ENCODE results near the gene CEP57.

CEP57 gene

GRCh38 chr11:95790123-95790932, at the start of gene CEP57:
CEP57 (plus strand) TSS chr11:95790498; CDS start chr11:95790699, 201 bp downstream.
- DNase-seq = peak; percentile 78

DNA sequence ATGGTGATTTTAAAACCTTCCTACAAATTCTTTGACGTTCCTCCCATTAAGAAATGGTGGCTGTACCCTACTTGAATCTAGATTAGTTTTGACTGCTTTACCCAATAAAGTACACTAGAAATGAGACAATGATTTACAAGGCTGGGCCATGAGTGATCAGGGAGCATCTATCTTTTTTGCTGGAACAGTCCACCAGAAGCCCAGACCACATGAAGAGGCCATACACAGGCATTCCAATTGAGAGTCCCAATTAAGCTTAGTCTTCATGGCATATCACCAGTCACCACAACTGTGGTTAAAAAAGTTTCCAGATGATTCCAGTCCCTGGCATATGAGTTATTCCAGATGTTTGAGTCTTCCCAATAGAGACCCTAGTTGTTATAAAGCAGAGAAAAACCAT, 40.2 kb upstream of the CEP57 start:
- DNase-seq = no peak

DNA sequence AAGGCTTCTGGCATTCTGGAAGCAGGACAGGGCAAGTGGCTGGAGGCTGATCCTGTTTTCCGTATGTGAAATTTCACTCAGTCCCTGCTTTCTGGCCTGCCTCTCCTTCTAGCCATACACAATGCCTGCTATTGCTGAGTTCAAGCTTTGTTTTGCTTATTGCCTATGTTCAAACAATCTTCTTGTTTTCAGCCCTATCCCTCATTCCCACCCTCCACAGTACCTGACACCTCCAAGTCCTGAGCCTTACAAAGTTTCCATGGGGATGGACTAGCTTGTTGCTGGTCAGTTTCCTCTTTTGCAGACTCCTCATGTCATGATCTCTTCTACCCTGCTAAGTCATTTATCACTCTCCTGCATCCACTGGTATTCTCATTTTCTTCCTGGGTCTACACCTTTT, 38.8 kb upstream of the CEP57 start:
- no peak for DNase-seq

DNA sequence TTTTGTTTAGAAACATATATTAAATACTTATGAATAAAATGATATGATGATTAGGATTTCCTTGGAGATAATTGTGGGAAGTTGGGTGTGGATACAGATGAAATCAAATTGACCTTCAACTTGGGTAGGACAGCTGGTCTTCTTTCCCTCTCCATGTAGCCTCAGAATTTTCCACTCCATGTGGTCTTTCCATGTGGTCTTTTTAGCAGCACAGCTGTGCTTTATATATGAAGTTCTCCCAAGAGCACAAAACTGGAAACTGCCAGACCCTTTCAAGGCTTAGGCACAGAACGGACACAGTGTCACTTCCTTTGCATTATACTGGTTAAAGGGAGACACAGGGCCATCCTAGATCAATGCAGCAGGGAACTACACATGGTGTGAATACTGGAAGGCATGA, 29.4 kb upstream of the CEP57 start:
- no peak for DNase-seq

DNA sequence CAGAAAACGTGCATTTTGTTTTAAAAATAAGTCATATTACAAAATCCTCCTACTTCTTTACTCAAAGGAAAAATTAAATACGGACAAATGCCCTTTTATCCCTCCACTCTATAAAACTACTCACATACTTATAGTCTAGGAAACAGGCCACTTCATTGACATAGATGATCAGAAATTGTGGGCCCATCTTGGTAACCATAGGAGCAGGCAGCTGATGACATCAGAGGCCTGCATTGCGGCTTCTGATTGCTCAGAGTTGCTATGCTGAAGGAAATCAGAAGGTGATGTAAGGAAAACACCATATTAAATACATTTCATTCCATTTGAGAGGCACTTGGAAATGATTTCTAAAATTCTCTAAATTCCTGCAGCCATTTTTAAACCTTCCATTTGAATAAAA, 27.8 kb upstream of the CEP57 start:
- DNase-seq = no peak

DNA sequence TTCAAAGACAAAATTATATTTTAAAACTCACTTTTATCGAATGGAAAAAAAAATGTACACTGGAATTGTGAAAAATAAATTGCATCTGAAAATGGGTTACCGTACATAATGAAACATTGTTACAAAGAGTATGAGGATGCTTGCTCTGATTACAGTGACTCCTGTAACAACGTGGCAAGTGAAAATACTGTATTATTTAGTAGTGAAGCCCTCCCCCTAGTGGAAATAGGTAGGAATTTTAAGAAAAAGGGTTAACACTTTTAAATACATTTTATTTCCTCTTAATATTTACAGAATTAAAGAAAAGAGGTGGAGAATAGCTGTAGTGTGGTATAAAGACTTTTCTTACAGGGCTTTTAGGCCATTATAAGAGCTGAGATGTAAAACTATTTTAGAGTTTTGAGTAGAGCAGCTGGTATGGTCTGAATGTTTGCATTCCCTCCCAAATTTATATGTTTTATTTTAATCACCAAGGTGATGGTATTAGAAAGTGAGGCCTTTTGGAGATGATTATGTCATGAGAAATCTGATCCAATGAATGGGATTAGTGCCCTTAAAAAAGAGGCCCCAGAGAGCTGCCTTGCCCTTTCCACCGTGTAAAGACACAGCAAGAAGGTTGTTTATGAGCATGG, 25.9 kb upstream of the CEP57 start:
- DNase-seq = no peak

GRCh38 chr11:95766701-95767100, 23.6 kb upstream of the CEP57 start:
- DNase-seq = no peak

DNA sequence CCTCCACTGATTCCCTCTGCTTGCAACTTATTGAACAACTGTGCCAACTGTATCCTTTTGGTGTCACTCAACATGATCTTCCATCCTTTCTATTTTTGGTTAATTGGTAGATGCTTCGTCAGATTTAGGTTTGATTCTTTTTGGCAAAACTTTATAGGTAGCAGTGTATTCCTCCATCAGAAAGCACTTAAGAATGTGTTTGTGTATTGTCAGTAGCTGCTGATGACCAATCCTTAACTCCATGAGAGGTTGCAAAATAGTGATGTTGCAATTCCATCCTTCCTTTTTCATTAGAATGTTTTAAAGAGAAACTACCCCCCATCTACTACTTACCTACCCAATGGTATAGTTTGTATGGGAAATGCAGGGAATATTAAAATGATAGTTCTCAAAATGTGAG, 22.8 kb upstream of the CEP57 start:
- DNase-seq = no peak

DNA sequence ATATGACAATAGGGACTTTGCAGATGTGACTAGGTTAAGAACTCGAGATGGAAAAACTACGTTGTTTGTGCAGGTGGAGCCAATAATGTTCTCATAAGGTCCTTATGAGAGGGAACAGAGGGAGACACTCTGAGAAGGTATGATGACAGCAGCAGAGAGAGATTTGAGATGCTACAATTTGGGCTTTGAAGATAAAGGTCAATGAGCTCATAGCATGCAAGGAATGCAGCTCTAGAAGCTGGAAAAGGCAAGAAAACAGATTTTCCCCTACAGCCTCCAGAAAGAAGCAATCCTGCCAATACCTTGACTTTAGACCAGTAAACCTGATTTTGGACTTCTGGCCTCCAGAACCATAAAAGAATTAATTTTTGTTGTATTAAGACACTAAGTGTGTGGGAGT, 21.8 kb upstream of the CEP57 start:
- DNase-seq = no peak

GRCh38 chr11:95776859-95777258, 13.4 kb upstream of the CEP57 start:
- DNase-seq = no peak

- no peak for DNase-seq
These were observed 11.6 kb upstream of the CEP57 start for GRCh38 chr11:95778699-95779098.

GRCh38 chr11:95780544-95780943, 9.8 kb upstream of the CEP57 start:
- DNase-seq = no peak

DNA sequence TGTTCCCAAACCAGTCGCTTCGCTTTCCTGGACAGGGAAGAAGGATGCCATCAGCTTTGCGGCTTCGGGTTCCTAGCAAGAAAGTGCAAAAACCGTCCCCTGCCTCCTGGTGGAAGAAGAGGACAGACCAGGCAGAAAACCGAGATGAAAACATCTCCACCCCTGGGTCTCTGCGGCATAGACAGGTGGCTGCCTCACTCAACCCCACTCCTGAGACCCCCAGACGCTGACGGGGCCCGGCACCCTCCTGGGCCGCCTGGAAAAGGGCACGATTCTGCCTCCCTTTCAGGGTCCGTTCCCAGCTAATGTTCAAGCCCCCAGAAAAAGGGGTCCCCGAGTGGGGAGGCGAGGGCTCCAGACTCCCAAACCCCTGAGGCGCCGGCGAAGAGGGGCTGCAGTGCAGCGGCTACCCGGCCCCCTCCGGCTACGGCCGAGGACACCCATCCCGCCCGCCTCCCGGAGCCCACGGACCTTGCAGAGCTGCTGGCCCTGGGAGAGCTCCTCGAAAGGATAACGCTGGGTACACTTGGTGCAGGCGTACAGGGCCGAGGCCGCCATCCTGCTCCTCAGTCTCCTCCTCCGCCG, 1.3 kb upstream of the CEP57 start:
- DNase-seq = no peak

DNA sequence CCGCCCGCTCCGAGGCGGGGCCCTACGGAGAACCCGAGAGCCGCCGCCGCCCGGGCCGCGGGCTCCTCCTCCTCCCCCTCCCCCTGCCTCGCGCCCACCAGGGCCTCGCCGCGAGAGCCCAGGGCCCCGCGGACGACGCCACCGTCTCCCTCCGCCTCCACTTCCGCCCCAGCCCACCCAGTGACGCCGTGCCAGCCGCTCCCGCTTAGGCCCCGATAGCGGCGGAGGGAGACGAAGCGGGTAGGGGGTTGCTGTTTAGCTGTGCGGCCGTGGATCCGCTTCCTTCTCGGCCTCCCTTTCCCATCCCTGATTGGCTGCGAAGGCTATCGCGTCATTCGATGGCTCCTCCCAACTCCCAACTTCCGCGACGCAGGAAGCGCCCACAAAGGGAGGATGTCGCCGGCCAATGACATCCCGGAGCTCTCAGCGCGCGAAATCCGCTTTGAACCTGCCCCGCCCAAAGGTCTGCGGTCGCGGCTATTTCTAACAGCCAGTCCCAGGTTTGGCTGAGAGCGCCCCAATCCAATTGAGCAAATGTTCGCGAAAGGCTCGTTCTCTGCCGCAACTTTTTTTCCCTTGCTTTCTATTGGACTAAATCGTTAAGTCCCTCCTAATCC, 684 bp upstream of the CEP57 start, which contains the start of gene FAM76B:
TSS of gene FAM76B (minus strand) at position 277 of the 617 bp plus-strand sequence. CDS start 304 bp downstream, outside the sequence.
- peak; percentile 83 for DNase-seq

DNA sequence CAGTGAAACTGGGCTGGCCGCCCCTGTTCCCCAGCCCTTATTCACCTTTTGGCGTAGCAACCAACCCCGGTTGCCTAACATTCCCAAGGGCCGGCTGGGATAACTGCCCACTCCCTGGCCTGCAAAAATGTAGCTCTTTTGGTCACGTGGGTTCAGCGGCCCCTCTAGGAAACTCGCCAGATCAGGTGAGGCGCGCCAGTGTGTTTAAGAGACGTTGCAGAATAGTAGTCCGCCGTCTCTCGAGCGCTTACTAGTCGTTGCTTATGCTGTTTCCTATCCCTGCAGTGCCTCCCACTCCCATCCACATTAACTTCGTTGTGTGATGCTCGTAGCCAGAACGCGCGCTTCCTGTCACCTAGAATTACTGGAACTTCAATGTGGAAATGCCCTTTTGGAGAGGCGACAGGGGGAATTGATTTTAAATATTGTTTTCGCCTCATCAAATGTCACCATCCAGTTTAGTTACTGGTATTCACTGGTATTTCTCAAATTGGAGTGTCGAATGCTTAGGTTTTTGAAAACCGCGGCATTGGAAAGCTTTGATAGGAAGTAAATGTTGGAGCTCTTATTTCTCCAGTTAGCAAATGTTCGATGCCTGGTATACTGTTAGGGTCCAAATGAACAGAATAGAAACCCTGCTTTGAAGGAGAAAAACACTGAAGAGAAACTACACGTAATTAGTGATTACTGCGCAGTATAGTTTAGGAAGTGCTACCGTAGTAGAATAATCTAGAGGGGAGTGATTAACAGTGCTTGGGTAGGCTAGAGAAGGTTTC, 823 bp downstream of the CEP57 start:
- no peak for DNase-seq

DNA sequence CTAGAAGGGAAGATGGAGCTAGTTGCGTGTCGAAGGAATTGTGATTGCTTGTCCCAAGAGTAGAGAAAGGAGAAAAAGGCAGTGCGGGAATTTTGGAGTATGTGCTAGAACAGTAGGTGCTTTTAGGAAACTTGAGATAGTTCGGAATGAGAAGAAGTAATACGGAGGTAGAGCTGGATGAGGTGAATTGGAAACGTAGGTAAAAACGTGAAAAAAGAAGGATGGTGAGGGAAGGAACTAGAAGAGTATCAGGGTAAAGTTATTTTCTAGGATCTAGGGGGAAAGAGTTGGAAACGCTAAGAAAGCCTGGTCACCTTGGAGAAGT, 1.4 kb downstream of the CEP57 start:
- no peak for DNase-seq

DNA sequence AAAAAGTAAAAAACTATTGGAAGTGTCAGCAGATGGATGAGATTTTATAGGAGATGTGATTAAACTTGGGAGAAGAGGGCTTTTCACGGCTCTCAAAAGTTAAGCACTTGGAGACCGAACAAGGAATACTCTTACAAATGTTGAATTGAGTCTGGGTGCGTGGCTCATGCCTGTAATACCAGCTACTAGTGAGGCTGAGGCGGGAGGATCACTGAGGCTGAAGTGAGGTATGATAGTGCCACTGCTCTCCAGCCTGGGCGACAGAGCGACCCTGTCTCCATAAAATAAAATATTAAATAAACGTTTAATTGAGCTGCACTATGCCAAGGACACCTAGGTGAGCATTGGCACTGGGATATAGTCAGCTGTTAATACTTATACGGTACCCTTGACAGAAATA, 1.9 kb downstream of the CEP57 start:
- no peak for DNase-seq

DNA sequence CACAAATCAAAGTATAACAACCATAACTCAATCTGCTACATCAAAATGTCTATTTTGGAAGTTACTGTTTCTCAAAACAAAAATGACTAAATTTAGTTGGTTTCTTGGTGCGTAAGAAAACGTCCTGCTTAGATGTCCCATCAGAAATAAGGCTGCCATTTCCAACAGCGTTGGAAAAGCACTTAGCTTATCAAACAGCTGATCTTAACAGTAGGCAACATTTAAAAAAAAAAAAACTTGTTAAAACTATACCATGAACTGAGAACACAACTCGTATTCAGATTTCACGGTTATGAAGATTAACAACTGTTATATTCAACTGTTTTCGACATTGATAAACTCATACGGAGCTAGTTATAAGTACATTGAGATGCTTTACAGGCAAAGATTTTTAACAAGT, 2.4 kb downstream of the CEP57 start:
- DNase-seq = no peak

GRCh38 chr11:95793116-95793515, 2.8 kb downstream of the CEP57 start:
- DNase-seq = no peak

- DNase-seq = no peak
These were observed 3.8 kb downstream of the CEP57 start for GRCh38 chr11:95794086-95794485.

DNA sequence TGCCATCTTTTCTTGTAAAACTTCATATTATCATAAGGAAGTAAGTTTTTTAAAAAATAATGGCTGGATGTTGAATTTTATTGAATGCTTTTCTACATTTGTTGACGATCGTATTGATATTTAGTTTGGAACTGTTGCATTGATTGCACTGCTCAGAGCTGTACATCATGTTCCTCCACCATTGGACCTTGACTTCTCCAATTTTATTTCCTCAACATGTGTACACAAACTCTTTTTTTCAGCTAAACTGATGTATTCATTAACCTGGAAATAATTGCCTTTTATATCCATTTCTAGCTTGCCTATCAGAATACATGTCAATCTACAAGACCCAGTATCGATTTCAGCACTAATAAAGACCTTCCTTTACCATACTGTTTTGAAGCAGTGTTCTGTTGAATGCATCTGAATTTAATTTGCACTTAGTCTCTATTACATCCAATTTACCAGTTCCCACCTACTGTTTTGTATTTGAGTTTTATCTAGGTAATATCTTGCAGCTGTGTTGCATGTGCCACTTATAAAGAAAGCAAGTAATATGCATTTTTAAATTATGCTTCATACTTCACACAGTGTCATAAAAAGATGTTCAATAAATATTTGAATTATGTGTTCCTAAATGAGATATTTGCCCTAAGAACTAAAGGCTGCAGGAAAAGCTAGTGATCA, 5.5 kb downstream of the CEP57 start:
- no peak for DNase-seq

- DNase-seq = no peak
These were observed 6.2 kb downstream of the CEP57 start for GRCh38 chr11:95796501-95796900.

DNA sequence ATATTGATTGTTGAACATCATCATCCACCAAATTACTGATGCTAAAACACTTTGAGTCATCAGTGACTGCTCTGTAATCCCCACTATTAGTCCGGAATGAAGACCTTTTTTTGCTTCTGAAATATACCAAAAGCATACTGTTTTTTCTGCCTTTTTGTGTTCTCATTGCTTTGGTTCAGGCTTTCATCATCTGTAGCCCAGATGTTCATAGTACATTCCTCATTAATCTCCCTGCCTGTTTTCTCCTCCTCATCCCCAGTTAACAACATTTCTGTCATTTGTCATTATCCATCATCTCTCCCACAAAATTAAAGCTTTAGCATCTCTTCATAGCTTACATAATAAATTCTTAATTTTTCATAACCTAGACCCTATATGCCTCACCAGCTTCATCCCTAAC, 9.2 kb downstream of the CEP57 start:
- no peak for DNase-seq

Data from SIG-M5 (cell line).